Mucosa of descending colon (tissue), 3 donors: Measurements from ENCODE around the gene GNAQ. TPM values are rescaled to one million over a fixed set of nuclear protein-coding genes. Genes with fewer than 3 reads are reported as not detected.

Experiments used
- ATAC-seq: fragments of 200-7000 bp; cut with Tn5 transposase; one replicate; pipeline ENCODE4 v1.9.1; 2020; ENCODE audit warnings: mild to moderate bottlenecking, moderate library complexity
- DNase-seq, 3 donors: peaks; one replicate each; pipeline ENCODE4 v3.0.0-alpha.2; 2020
- H3K36me3 ChIP-seq: fragments of 200-600 bp; one replicate; pipeline ENCODE4 v1.8.0; 2021; ENCODE audit warnings: low read depth, mild to moderate bottlenecking
- H3K4me1 ChIP-seq: fragments of 200-600 bp; one replicate; pipeline ENCODE4 v1.8.0; 2021; ENCODE audit warnings: low read depth, mild to moderate bottlenecking
- H3K4me3 ChIP-seq: fragments of 200-600 bp; one replicate; pipeline ENCODE4 v1.8.0; 2021; ENCODE audit warnings: mild to moderate bottlenecking
- H3K9me3 ChIP-seq: fragments of 200-600 bp; one replicate; pipeline ENCODE4 v1.8.0; 2021; ENCODE audit warnings: mild to moderate bottlenecking
- CTCF ChIP-seq: fragments of 200-600 bp; IDR thresholded peaks from one replicate; pipeline ENCODE4 v1.8.0; 2022; ENCODE audit warnings: antibody characterized with exemption, mild to moderate bottlenecking
- intact Hi-C, 2 donors: fragments of 100-400 bp; cut with DNase I in 1 of 2; cut with micrococcal nuclease in 1 of 2; formaldehyde crosslinking; loops; one replicate each; pipeline versions ENCODE4 v1.11.0 to v1.11.1; 2022; cut with DNase I, micrococcal nuclease
- total RNA-seq, 3 donors: library from RNA; stranded (reverse); fragmentation: NEBNext Ultra II Directional in 2 of 3; extraction: Animal tissue kit (Norgen Biotek cat#: 25700) in 2 of 3; gene quantifications; one replicate each; pipeline versions ENCODE4 v1.2.1 to v1.2.4, GENCODE V29; 2021 to 2023
- donor health status: DM: no; HTN: no; CAD: no; lungs with moderate emphysema.
- donor health status: DM: no; HTN: no; CAD: no.
- donor health status: DM: no; HTN: yes; CAD: no.

GNAQ gene
- total RNA-seq, 3 donors from 2014 or later: 95.9 to 115 (median 104) TPM

GRCh38 chr9:77896269-77896937 is 135.2 kb downstream of the GNAQ start:
- no peak for DNase-seq
- H3K4me1 ChIP-seq: no peaks in the 10 kb centered on the region
- no peaks in the 10 kb centered on the region for H3K36me3 ChIP-seq
- ATAC-seq: no peak
- intact Hi-C loops: no loop called here
- no peaks in the 10 kb centered on the region for H3K9me3 ChIP-seq
- no peak for TF ChIP-seq CTCF
- H3K4me3 ChIP-seq: no peak overlapping the region

- DNase-seq: no peak
- Histone ChIP-seq H3K9me3 (no peaks in the 10 kb centered on the region), H3K4me3 (no peak overlapping the region), H3K4me1 (no peaks in the 10 kb centered on the region), H3K36me3 (no peaks in the 10 kb centered on the region)
- no peak for ATAC-seq
- no peak for TF ChIP-seq CTCF
- intact Hi-C loops: no loop called here
These were observed 137.9 kb downstream of the GNAQ start for GRCh38 chr9:77893706-77894105.

- Histone ChIP-seq H3K4me3 (no peak overlapping the region), H3K4me1 (no peaks in the 10 kb centered on the region), H3K9me3 (no peaks in the 10 kb centered on the region), H3K36me3 (no peaks in the 10 kb centered on the region)
- intact Hi-C loops: no loop called here
- ATAC-seq: no peak
- DNase-seq: no peak
- no peak for TF ChIP-seq CTCF
These were observed 138.6 kb downstream of the GNAQ start for GRCh38 chr9:77892955-77893514.

GRCh38 chr9:77892171-77892570 is 139.4 kb downstream of the GNAQ start:
- ATAC-seq: no peak
- peaks cover 5% of the 10 kb centered on the region for H3K4me1 ChIP-seq
- DNase-seq: no peak
- no peaks in the 10 kb centered on the region for H3K36me3 ChIP-seq
- no peak overlapping the region for H3K4me3 ChIP-seq
- intact Hi-C loops: no loop called here
- H3K9me3 ChIP-seq: no peaks in the 10 kb centered on the region
- no peak for TF ChIP-seq CTCF

GRCh38 chr9:77891128-77891800 is 140.3 kb downstream of the GNAQ start:
- Histone ChIP-seq H3K36me3 (no peaks in the 10 kb centered on the region), H3K4me1 (peaks cover 5% of the 10 kb centered on the region), H3K4me3 (no peak overlapping the region), H3K9me3 (no peaks in the 10 kb centered on the region)
- intact Hi-C loops: no loop called here
- DNase-seq: no peak
- TF ChIP-seq CTCF: no peak
- ATAC-seq: no peak
